NK-92 treated with Interleukin-12 subunit alpha and Interleukin-12 subunit beta, amount 100 ng/mL, for 24 hours (cell line): ENCODE measurements around the gene CMTR1.
"Not testable (repeated sequence)": the region's sequence is repeated elsewhere in the genome, so short reads cannot be mapped to it uniquely, and the experiment has no call there.

ENCODE experiments used
- DNase-seq: peaks from one replicate; lab custom pipeline; 2025; lab: John Stamatoyannopoulos, UW

The CMTR1 gene

GRCh38 chr6:37491830-37492208 is 58.8 kb downstream of the CMTR1 start:
- no peak for DNase-seq

DNA sequence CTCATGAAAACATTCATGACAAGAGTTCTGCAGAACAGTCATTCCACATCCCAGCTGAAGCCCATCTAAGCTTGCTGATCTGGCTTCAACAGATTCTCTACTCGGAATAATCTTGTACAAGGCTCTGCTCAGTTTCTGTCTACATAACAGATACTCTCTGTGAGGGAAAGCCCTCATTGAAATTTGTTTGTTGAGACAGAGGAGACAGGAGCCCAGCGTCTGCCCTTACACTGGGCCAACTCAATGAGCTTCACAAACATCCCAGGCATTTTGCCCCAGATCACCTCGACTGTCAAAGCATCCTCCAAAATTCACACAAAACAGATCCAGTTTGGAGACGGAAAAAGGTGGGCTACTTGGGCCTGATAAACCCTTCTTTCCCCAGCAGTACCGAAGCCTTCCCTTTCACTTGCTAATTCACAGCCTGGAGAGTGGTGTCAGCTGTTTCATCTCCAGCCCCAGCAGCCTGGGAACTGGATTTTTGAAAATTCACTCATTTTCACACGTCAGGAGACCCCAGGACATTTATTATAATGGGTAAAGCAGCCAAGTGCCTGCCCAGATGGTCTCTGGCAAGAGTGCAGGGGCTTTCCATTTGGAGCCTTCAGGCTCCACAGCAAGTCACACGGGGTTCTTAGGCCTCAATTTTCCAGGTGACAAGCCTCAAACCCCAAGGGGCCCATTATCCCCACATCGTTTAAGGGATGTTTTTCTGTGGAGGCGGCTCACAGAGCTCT is 59.4 kb downstream of the CMTR1 start:
- no peak for DNase-seq

GRCh38 chr6:37492991-37493660 is 60.1 kb downstream of the CMTR1 start:
- DNase-seq = no peak

DNA sequence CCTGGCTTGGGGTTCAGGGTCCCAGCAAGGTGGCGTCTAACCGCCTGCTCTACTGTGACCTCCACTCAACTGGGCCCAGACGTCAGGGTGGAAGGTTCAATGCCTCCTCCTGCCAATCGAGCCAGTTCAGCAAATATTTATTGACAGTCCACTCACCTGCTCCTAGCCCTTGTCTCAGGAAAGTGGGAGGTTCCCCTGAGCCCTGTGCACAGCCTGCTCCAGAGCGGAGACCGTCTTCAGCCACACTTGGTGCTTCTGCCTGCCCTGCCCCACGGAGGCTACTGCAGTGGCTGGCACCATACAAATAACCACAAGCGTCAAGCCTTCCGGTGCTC is 60.6 kb downstream of the CMTR1 start:
- DNase-seq = no peak

DNA sequence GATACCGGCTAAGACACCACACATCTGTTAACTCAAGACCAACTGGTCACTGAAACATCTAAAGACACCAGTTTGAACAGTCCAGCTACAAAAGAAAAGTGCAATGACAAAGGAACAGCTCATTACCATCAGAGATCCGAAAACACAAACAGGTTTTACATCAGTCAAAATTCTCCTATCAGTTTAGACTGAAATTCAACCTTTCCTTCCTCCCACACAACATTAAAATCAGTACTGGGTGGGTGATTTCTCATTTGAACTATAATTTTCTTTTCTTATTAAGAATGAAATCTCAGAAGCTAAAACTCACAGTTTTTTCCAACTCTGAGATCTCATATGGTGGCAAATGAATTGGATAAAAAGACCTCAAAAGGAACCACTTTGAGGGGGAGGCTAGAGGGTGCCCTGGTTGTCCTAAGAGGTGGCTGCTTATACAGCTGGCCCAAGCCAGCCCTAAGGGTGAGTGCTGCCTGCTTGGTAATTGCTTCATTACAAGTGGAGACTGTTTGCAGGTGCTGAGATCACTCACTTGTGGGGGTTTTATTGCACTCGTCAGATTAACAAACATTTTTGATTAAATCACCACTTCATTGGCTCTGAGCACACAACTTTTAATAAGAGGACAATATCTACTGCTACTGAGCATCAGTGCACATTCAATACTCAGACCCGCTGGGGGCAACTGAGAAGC is 62.4 kb downstream of the CMTR1 start:
- DNase-seq = no peak

- DNase-seq = no peak
Observed at GRCh38 chr6:37496951-37497885, 64.2 kb downstream of the CMTR1 start.

DNA sequence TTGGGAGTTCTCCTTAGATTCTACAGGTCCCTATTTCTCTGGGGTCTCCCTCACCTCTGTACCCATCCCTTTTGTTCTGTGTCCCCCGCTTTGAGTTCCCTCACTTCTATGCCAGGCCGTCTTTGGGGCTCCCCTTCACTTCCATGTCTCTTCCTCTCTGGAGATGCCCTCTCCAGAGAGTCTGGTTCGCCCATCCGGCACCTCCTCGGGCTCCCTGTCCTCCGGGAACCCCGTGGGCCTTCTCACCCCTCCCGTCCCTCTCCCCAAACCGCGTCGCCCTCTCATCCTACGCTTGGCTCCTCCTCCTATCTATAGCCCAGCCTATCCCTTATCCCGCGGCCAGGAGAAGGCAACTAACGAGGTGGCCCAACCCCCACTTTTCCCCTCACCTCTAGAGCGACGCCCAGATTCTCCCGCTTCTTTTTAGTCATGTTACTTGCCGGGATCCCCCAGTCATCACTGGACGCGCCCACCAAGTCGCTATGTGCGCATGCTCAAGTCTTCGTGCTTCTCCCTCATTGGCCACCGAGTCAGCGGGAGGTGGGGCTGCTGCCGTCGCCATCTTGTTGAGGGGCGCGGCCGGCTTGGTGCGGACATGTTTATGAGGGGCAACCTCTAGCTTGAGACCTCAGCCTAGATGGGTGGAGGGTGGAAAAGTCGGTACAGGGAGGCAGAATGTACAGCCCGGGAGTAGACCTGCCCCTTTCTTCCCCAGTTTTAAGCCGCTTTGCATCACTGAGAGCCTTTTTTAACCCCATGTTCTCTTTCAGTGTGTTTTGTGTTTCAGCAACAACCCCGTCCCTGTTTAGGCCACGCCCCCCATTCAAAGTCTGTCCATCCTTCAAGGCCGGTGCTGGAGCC is 66.6 kb downstream of the CMTR1 start, which contains the start of gene CCDC167:
CCDC167 (minus strand) TSS at position 461 of the 861 bp plus-strand sequence; CDS start at position 431, 30 bp downstream.
- peak; percentile 96 for DNase-seq

GRCh38 chr6:37500294-37500608 is 67.2 kb downstream of the CMTR1 start:
- DNase-seq = no peak

DNA sequence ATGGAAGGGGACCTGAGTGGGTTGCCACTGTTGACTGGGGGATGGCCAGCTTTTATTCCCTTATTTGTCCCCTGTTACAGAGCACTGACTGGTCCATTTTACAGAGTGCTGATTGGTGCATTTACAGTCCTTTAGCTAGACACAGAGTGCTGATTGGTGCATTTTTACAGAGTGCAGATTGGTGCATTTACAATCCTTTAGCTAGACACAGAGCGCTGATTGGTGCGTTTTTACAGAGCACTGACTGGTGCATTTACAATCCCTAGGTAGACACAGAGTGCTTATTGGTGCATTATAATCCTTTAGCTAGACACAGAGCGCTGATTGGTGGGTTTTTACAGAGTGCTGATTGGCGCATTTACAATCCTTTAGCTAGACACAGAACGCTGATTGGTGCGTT is 67.9 kb downstream of the CMTR1 start:
- not testable (repeated sequence) for DNase-seq

- no peak for DNase-seq
Observed at GRCh38 chr6:37501632-37502491, 68.8 kb downstream of the CMTR1 start.

- DNase-seq = no peak
Observed at GRCh38 chr6:37502703-37503291, 69.8 kb downstream of the CMTR1 start.

DNA sequence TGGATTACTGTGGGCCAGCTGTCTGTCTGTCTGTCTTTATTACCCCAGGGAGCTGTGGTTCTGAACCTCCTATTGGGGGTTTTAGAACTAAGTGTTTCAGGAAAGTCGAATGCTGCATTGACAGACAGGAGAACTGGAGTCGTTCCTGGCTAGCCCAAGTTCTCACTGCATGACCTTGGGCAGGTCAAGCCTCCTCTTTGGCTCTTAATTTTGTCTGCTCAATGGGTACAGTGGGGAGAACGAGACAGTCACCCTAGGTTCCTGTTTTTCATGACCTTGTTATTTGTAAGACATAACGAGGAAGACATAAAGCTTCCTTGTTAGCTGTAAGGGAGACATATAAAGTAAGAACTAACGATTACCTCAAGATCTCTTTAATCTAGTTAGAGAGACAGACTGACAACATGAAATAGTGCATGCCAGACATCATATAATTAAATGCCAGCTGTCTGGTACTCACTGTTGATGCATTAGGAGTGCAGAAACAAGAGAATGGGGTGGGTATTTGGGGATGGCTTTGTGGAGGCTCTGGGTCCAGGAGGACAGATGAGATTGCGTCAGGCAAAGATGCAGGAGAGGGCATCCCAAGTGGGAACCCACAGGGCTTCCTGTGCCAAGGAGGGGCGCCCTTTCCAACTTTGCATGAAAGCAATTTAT is 70.4 kb downstream of the CMTR1 start:
- DNase-seq = no peak

- DNase-seq = no peak
Observed at GRCh38 chr6:37504024-37504423, 71.0 kb downstream of the CMTR1 start.

DNA sequence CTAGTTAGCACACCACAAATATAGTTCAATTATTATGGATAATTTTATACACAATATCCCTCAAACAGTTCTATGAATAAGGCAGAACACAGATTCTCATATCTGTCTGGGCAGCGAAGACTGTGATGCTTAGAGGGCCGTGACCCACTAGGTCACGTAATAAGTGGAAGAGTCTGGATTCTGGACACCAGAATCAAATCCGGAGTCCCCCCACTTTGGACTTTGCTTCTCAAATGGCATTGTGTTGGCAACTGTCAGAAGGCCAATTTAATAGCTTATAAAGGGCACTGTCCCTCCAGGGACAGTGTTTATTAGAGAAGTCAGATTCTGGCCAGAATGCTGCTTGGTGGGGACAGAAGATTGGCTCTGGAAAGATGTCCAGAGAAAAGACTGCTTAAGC is 73.5 kb downstream of the CMTR1 start:
- no peak for DNase-seq

GRCh38 chr6:37507077-37507476 is 74.1 kb downstream of the CMTR1 start:
- no peak for DNase-seq

DNA sequence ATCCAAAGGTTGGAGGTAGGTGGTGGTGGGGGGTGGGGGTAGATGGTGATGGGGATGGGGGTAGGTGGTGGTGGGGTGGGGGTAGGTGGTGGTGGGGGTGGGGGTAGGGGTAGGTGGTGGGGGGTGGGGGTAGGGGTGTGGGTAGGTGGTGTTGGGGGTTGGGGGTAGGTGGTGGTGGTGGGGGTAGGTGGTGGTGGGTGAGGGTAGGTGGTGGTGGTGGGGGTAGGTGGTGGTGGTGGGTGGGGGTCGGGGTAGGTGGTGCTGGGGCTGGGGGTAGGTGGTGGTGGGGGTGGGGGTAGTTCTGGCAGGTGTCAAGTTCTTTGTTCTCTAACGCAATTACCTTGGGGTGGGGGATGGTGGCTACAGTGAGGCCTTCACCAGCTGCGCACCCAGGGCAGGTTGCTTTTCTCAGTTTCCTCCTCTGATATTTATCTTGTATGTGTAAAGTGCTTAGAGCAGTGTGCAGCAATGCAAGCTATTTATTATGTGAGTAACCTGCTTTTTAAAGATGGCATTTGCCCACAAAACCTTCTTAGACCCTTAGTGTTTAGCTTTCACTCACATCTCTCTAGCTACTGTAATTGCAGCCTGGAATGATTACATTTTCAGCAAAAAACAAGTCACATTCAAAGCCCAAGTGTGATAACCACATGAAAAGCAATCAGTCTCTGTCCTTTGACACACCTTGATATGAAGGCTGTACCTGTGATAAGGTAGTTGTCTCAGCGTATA is 74.8 kb downstream of the CMTR1 start:
- DNase-seq = peak; percentile 29

DNA sequence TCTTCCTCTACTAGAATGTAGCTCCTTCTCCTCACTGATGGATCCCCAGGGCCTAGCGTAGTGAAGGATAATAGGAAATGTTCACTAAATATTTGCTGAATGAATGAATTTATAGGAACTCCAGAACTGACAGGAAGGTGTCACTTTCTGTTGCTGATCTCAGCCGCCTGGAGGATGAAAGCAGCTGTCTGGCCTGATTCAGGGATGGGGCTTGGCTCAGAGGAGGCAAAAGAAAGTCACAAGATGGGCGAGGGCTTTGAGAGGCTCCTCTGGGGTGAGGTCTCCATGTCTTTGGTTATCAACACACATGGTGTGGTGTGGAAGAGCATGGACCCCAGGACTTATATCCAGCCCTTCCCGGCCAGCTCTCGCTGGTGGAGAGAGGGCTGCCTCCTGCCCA is 78.2 kb downstream of the CMTR1 start:
- DNase-seq = no peak

- no peak for DNase-seq
Observed at GRCh38 chr6:37511910-37512399, 78.9 kb downstream of the CMTR1 start.
